Gastrocnemius medialis (tissue), 4 donors: Measurements from ENCODE around the gene RTP4. TPM values are rescaled to one million over a fixed set of nuclear protein-coding genes. Genes with fewer than 3 reads are reported as not detected.

Experiments used
- ATAC-seq, 2 donors: fragments of 150-250 bp; one replicate each; pipeline ENCODE4 v1.9.1; 2016
- DNase-seq, 2 donors: peaks; one replicate each; pipeline ENCODE4 v3.0.0-alpha.2; 2019
- H3K27ac ChIP-seq, 4 donors: fragments of 200-600 bp; sonication (generic); 1 replicate in 1 of 4; 2 replicates in 3 of 4; pipeline ENCODE4 v1.5.1; 2016 to 2018; ENCODE audit warnings: mild to moderate bottlenecking in 2 of 4, moderate library complexity in 1 of 4
- H3K27me3 ChIP-seq, 3 donors: fragments of 200-600 bp; sonication (generic) in 2 of 3; 1 replicate in 1 of 3; 2 replicates in 2 of 3; pipeline versions ENCODE4 v1.5.1 to v1.6.0; 2016 to 2019; ENCODE audit warnings: mild to moderate bottlenecking in 1 of 3, moderate library complexity in 1 of 3
- H3K36me3 ChIP-seq, 2 donors: fragments of 200-600 bp; sonication (generic) in 1 of 2; one replicate each; pipeline ENCODE4 v1.5.1; 2017 to 2018
- H3K4me1 ChIP-seq, 2 donors: fragments of 200-600 bp; sonication (generic) in 1 of 2; one replicate each; pipeline ENCODE4 v1.5.1; 2016 to 2017; ENCODE audit warnings: mild to moderate bottlenecking in 2 of 2
- H3K4me3 ChIP-seq, 4 donors: fragments of 200-600 bp; sonication (generic) in 3 of 4; 1 replicate in 1 of 4; 2 replicates in 3 of 4; pipeline ENCODE4 v1.5.1; 2016 to 2019; ENCODE audit warnings: mild to moderate bottlenecking in 2 of 4
- H3K9me3 ChIP-seq, 3 donors: fragments of 200-600 bp; sonication (generic) in 2 of 3; 1 replicate in 1 of 3; 2 replicates in 2 of 3; pipeline ENCODE4 v1.5.1; 2016 to 2019
- CTCF ChIP-seq, 5 experiments: fragments of 450-650 bp in 3 of 5; fragments of 200-600 bp in 2 of 5; sonication (generic) in 2 of 5; IDR thresholded peaks in 4 of 5; conservative IDR thresholded peaks in 1 of 5; 1 replicate in 4 of 5; 2 replicates in 1 of 5; pipeline ENCODE4 v1.5.1; 2016 to 2019; ENCODE audit warnings: antibody characterized with exemption in 5 of 5, mild to moderate bottlenecking in 3 of 5, moderate library complexity in 3 of 5
- POLR2A ChIP-seq, 2 donors: fragments of 450-650 bp; IDR thresholded peaks; one replicate each; pipeline ENCODE4 v1.6.1; 2017; ENCODE audit warnings: antibody characterized with exemption in 2 of 2, mild to moderate bottlenecking in 2 of 2, moderate library complexity in 2 of 2
- in situ Hi-C, 4 donors: fragments of 200-750 bp; cut with MboI; loops; one replicate each; pipeline versions ENCODE4 v1.15.0 to v1.8.0; 2017; ENCODE audit warnings: low sequenced_read_pairs in 4 of 4
- intact Hi-C: fragments of 100-400 bp; cut with DNase I; formaldehyde crosslinking; loops from one replicate; pipeline ENCODE4 v1.15.1; 2023; ENCODE audit warnings: low total_unique reads
- total RNA-seq, 4 donors: library from RNA; depleted of rRNA; stranded (reverse); fragments of >200 nt; gene quantifications; one replicate each; pipeline versions ENCODE4 v1.1.0 to v1.2.3, GENCODE V29; 2016

Gene RTP4
- total RNA-seq, 4 donors from 2014 or later, result 0.16 to 0.87 (median 0.39) TPM; not detected in 1

GRCh38 chr3:187377842-187378241, 9.7 kb downstream of the RTP4 start:
- TF ChIP-seq CTCF (IDR thresholded peaks at IDR 0.05 in 4 of 5, conservative IDR thresholded peaks at IDR 0.05 in 1 of 5), result no peak
- no peak for TF ChIP-seq POLR2A (IDR thresholded peaks at IDR 0.05)

GRCh38 chr3:187382609-187383151, 14.5 kb downstream of the RTP4 start:
- in situ Hi-C loops, result no loop called here
- H3K4me3 ChIP-seq, result no peak overlapping the region
- ATAC-seq (no peak), DNase-seq (no peak)
- no peak overlapping the region for H3K27ac ChIP-seq
- no peaks in the 10 kb centered on the region for H3K9me3 ChIP-seq
- H3K4me1 ChIP-seq, result no peaks in the 10 kb centered on the region
- intact Hi-C loops, result no loop called here
- H3K27me3 ChIP-seq, result no peaks in the 10 kb centered on the region
- no peaks in the 10 kb centered on the region for H3K36me3 ChIP-seq
- no peak for TF ChIP-seq POLR2A (IDR thresholded peaks at IDR 0.05)
- no peak for TF ChIP-seq CTCF (IDR thresholded peaks at IDR 0.05 in 4 of 5, conservative IDR thresholded peaks at IDR 0.05 in 1 of 5)

More at GRCh38 chr3:187377842-187378241, 9.7 kb downstream of the RTP4 start:
- intact Hi-C loops, result no loop called here
- Histone ChIP-seq H3K36me3 (no peaks in the 10 kb centered on the region), H3K9me3 (no peaks in the 10 kb centered on the region), H3K27me3 (no peaks in the 10 kb centered on the region), H3K4me1 (no peaks in the 10 kb centered on the region), H3K4me3 (no peak overlapping the region), H3K27ac (no peak overlapping the region)
- no peak for DNase-seq
- in situ Hi-C loops, result no loop called here
- ATAC-seq, result no peak

GRCh38 chr3:187383246-187383645, 15.1 kb downstream of the RTP4 start:
- H3K27ac ChIP-seq, result no peak overlapping the region
- no peak overlapping the region for H3K4me3 ChIP-seq
- intact Hi-C loops (no loop called here), in situ Hi-C loops (no loop called here)
- H3K27me3 ChIP-seq, result no peaks in the 10 kb centered on the region
- ATAC-seq (no peak), DNase-seq (no peak)
- H3K4me1 ChIP-seq, result no peaks in the 10 kb centered on the region
- TF ChIP-seq POLR2A (IDR thresholded peaks at IDR 0.05), result no peak
- TF ChIP-seq CTCF (IDR thresholded peaks at IDR 0.05 in 4 of 5, conservative IDR thresholded peaks at IDR 0.05 in 1 of 5), result no peak
- H3K9me3 ChIP-seq, result no peaks in the 10 kb centered on the region
- H3K36me3 ChIP-seq, result no peaks in the 10 kb centered on the region

GRCh38 chr3:187385296-187385695, 17.1 kb downstream of the RTP4 start:
- intact Hi-C loops, result no loop called here
- Histone ChIP-seq H3K4me3 (no peak overlapping the region), H3K4me1 (no peaks in the 10 kb centered on the region), H3K27me3 (no peaks in the 10 kb centered on the region), H3K27ac (no peak overlapping the region), H3K36me3 (no peaks in the 10 kb centered on the region), H3K9me3 (no peaks in the 10 kb centered on the region)
- no peak for ATAC-seq
- in situ Hi-C loops, result no loop called here
- TF ChIP-seq POLR2A (IDR thresholded peaks at IDR 0.05), result no peak
- no peak for TF ChIP-seq CTCF (IDR thresholded peaks at IDR 0.05 in 4 of 5, conservative IDR thresholded peaks at IDR 0.05 in 1 of 5)
- DNase-seq, result no peak

- Histone ChIP-seq H3K9me3 (no peaks in the 10 kb centered on the region), H3K4me1 (no peaks in the 10 kb centered on the region), H3K36me3 (no peaks in the 10 kb centered on the region), H3K27me3 (no peaks in the 10 kb centered on the region), H3K27ac (no peak overlapping the region), H3K4me3 (no peak overlapping the region)
- intact Hi-C loops, result no loop called here
- ATAC-seq (no peak), DNase-seq (no peak)
- in situ Hi-C loops, result no loop called here
- no peak for TF ChIP-seq CTCF (IDR thresholded peaks at IDR 0.05 in 4 of 5, conservative IDR thresholded peaks at IDR 0.05 in 1 of 5)
- TF ChIP-seq POLR2A (IDR thresholded peaks at IDR 0.05), result no peak
These were observed 28.5 kb downstream of the RTP4 start for GRCh38 chr3:187396661-187397060.
